Lung (tissue), 12 donors: ENCODE data around the gene CEP57. TPM values are rescaled to one million over a fixed set of nuclear protein-coding genes. Genes with fewer than 3 reads are reported as not detected.

Source experiments
- ATAC-seq: fragments of 200-7000 bp; cut with Tn5 transposase; one replicate; pipeline ENCODE4 v1.9.1; 2020; ENCODE audit warnings: moderate number of reproducible peaks; ENCODE audit not compliant: insufficient read depth, low FRiP score
- DNase-seq, 3 donors: peaks; one replicate each; pipeline ENCODE4 v3.0.0-alpha.2; 2013 to 2017
- H3K27ac ChIP-seq, 2 donors: one replicate each; pipeline ENCODE4 v1.5.1; 2013; ENCODE audit warnings: mild to moderate bottlenecking in 2 of 2, moderate library complexity in 2 of 2, control low read depth in 1 of 2, inconsistent platforms in 1 of 2, low read depth in 1 of 2, low read length in 1 of 2
- H3K27me3 ChIP-seq, 3 donors: one replicate each; pipeline ENCODE4 v1.5.1; 2013; ENCODE audit warnings: low read length in 2 of 3; ENCODE audit not compliant: control insufficient read depth in 3 of 3, insufficient read depth in 3 of 3
- H3K36me3 ChIP-seq, 4 donors: one replicate each; pipeline ENCODE4 v1.5.1; 2013; ENCODE audit warnings: low read length in 4 of 4, mild to moderate bottlenecking in 1 of 4, moderate library complexity in 1 of 4; ENCODE audit not compliant: control insufficient read depth in 4 of 4, insufficient read depth in 4 of 4
- H3K4me1 ChIP-seq, 5 donors: one replicate each; pipeline ENCODE4 v1.5.1; 2013; ENCODE audit warnings: low read length in 5 of 5, mild to moderate bottlenecking in 2 of 5, moderate library complexity in 1 of 5; ENCODE audit not compliant: control insufficient read depth in 5 of 5, insufficient read depth in 5 of 5
- H3K4me3 ChIP-seq: one replicate; pipeline ENCODE4 v1.5.1; 2013; ENCODE audit warnings: mild to moderate bottlenecking, control low read depth, moderate library complexity
- H3K9ac ChIP-seq, 2 donors: one replicate each; pipeline ENCODE4 v1.5.1; 2013; ENCODE audit warnings: low read length in 2 of 2, control low read depth in 1 of 2; ENCODE audit not compliant: insufficient read depth in 1 of 2
- H3K9me3 ChIP-seq, 4 donors: one replicate each; pipeline ENCODE4 v1.5.1; 2013; ENCODE audit warnings: low read length in 3 of 4, mild to moderate bottlenecking in 1 of 4, moderate library complexity in 1 of 4; ENCODE audit not compliant: control insufficient read depth in 4 of 4, insufficient read depth in 3 of 4
- CTCF ChIP-seq: IDR thresholded peaks from 2 replicates; pipeline ENCODE4 v1.5.1; 2012; ENCODE audit warnings: mild to moderate bottlenecking; ENCODE audit errors: control extremely low read depth, extremely low read depth
- WGBS, 2 donors: extraction: QIAGEN DNeasy Blood & Tissue Kit; methylation state at CpG; one replicate each; pipeline ENCODE4 v1.1.7; 2013; 5-methylcytosine and 5-hydroxymethylcytosine counted together
- polyA plus RNA-seq, 2 donors: library from polyadenylated mRNA; stranded (reverse); fragments of 200-250 nt; gene quantifications; one replicate each; pipeline ENCODE4 v1.2.1, GENCODE V29; 2013
- total RNA-seq, 2 donors: library from RNA; depleted of rRNA in 1 of 2; stranded (reverse); fragments of >200 nt in 1 of 2; gene quantifications; one replicate each; pipeline ENCODE4 v1.2.1, GENCODE V29; 2014 to 2021
- donor health status: control.
- donor health status: control.
- donor health status: Bipolar disorder and iron deficiency.
- donor health status: healthy.
- donor health status: DM: yes; HTN: yes; CAD: no.

Gene CEP57
- total and polyA plus RNA-seq, 4 donors, result 11.3 to 88.8 (median 22.5) TPM

- H3K27ac ChIP-seq, result no peak overlapping the region
- DNase-seq (no peak), ATAC-seq (no peak)
- TF ChIP-seq CTCF, result no peak
- no peak overlapping the region for H3K9ac ChIP-seq
- H3K27me3 ChIP-seq, result no peaks in the 10 kb centered on the region
- no peaks in the 10 kb centered on the region for H3K9me3 ChIP-seq
- WGBS, 2 donors, result 78 to 83% methylated on average over 3 of the region's 3 CpGs
- no peak overlapping the region for H3K4me3 ChIP-seq
- no peaks in the 10 kb centered on the region for H3K4me1 ChIP-seq
- peaks cover 0 to 7% (median 2%) of the 10 kb centered on the region in 4 donors for H3K36me3 ChIP-seq
These were observed 23.6 kb upstream of the CEP57 start for GRCh38 chr11:95766701-95767100.

DNA sequence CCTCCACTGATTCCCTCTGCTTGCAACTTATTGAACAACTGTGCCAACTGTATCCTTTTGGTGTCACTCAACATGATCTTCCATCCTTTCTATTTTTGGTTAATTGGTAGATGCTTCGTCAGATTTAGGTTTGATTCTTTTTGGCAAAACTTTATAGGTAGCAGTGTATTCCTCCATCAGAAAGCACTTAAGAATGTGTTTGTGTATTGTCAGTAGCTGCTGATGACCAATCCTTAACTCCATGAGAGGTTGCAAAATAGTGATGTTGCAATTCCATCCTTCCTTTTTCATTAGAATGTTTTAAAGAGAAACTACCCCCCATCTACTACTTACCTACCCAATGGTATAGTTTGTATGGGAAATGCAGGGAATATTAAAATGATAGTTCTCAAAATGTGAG is 22.8 kb upstream of the CEP57 start:
- 46 to 56% methylated on average over 1 of the region's 1 CpG for WGBS, 2 donors
- peak in 2 of 3 donors; percentile 52 to 78 for DNase-seq
- no peak for ATAC-seq

GRCh38 chr11:95768521-95768920 is 21.8 kb upstream of the CEP57 start:
- Histone ChIP-seq H3K4me1 (no peaks in the 10 kb centered on the region), H3K4me3 (no peak overlapping the region), H3K27ac (no peak overlapping the region), H3K36me3 (peaks cover 0 to 7% (median 4%) of the 10 kb centered on the region in 4 donors), H3K27me3 (no peaks in the 10 kb centered on the region), H3K9me3 (no peaks in the 10 kb centered on the region), H3K9ac (no peak overlapping the region)
- ATAC-seq (no peak), DNase-seq (no peak)
- 78 to 82% methylated on average over 2 of the region's 2 CpGs for WGBS, 2 donors
- no peak for TF ChIP-seq CTCF

More for the DNA sequence above, 22.8 kb upstream of the CEP57 start:
- no peak overlapping the region for H3K4me3 ChIP-seq
- no peaks in the 10 kb centered on the region for H3K27me3 ChIP-seq
- no peak overlapping the region for H3K27ac ChIP-seq
- peaks cover 0 to 7% (median 2%) of the 10 kb centered on the region in 4 donors for H3K36me3 ChIP-seq
- H3K9ac ChIP-seq, result no peak overlapping the region
- H3K4me1 ChIP-seq, result no peaks in the 10 kb centered on the region
- TF ChIP-seq CTCF, result no peak
- H3K9me3 ChIP-seq, result no peaks in the 10 kb centered on the region

- H3K4me1 ChIP-seq, result no peaks in the 10 kb centered on the region
- no peaks in the 10 kb centered on the region for H3K27me3 ChIP-seq
- no peak overlapping the region for H3K9ac ChIP-seq
- no peaks in the 10 kb centered on the region for H3K9me3 ChIP-seq
- DNase-seq (no peak), ATAC-seq (no peak)
- peaks cover 2 to 41% (median 25%) of the 10 kb centered on the region in 4 donors for H3K36me3 ChIP-seq
- TF ChIP-seq CTCF, result no peak
- H3K27ac ChIP-seq, result no peak overlapping the region
- no peak overlapping the region for H3K4me3 ChIP-seq
These were observed 13.4 kb upstream of the CEP57 start for GRCh38 chr11:95776859-95777258.
